ENCODE results near the gene NRG3.

Gene NRG3

DNA sequence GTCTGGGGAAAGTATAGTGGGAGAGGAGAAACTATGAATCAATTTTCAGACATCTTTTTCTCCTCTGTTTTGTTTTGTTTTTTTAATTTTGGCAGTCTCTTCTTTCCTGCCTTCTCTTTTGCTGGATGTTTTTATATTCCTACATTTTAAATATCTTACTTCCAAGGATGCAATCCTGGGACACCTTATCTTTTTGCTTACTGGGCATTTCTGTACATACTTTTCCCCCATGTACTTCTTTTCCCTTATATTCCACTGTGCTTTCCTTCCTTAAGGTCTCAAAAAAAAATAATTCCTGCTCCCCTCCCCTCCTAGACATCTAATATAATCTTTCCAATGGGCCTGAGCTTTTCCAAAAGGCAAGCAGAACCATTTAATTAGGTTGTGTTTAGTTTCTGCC lies 701.1 kb downstream of the NRG3 start:
- intact Hi-C loops (cut with DNase I; ENCODE audit: low total_unique reads), result no loop called here

DNA sequence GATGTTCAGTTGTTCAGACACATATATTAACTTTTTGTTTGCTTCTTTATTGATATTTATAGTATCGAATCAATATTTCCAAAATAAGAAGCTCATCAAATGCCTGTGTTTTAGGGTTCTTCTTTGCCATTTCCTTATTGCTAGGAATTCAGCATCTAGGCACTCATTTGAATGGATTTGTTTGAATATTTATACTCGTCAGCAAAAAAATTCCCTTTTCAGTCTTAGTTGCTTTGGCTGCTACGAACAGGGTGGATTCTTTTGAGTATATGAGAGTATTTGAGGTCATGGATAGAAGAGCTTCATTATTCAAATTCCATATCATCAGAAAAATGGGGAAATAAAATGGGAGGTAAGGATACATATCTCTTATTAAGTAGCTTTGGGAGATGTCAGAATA lies 706.9 kb downstream of the NRG3 start:
- H3K4me3 ChIP-seq, result no peak overlapping the region
- H3K27ac ChIP-seq, result no peak overlapping the region
- TF ChIP-seq, protein P1, sequence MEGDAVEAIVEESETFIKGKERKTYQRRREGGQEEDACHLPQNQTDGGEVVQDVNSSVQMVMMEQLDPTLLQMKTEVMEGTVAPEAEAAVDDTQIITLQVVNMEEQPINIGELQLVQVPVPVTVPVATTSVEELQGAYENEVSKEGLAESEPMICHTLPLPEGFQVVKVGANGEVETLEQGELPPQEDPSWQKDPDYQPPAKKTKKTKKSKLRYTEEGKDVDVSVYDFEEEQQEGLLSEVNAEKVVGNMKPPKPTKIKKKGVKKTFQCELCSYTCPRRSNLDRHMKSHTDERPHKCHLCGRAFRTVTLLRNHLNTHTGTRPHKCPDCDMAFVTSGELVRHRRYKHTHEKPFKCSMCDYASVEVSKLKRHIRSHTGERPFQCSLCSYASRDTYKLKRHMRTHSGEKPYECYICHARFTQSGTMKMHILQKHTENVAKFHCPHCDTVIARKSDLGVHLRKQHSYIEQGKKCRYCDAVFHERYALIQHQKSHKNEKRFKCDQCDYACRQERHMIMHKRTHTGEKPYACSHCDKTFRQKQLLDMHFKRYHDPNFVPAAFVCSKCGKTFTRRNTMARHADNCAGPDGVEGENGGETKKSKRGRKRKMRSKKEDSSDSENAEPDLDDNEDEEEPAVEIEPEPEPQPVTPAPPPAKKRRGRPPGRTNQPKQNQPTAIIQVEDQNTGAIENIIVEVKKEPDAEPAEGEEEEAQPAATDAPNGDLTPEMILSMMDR (IDR thresholded peaks at IDR 0.05), result no peak
- no peaks in the 10 kb centered on the region for H3K27me3 ChIP-seq
- no peaks in the 10 kb centered on the region for H3K9me3 ChIP-seq
- H3K4me1 ChIP-seq, result no peaks in the 10 kb centered on the region
- intact Hi-C loops (cut with DNase I; ENCODE audit: low total_unique reads), result no loop called here
- no peaks in the 10 kb centered on the region for H3K36me3 ChIP-seq
- DNase-seq, result no peak

More for the DNA sequence above, 701.1 kb downstream of the NRG3 start:
- Histone ChIP-seq H3K4me3 (no peak overlapping the region), H3K27ac (no peak overlapping the region), H3K9me3 (no peaks in the 10 kb centered on the region), H3K27me3 (no peaks in the 10 kb centered on the region), H3K36me3 (no peaks in the 10 kb centered on the region), H3K4me1 (no peaks in the 10 kb centered on the region)
- no peak for DNase-seq
- TF ChIP-seq, protein P1 (IDR thresholded peaks at IDR 0.05), result no peak

- no peaks in the 10 kb centered on the region for H3K9me3 ChIP-seq
- no peak overlapping the region for H3K27ac ChIP-seq
- H3K4me3 ChIP-seq, result no peak overlapping the region
- no peaks in the 10 kb centered on the region for H3K27me3 ChIP-seq
- no peak for DNase-seq
- TF ChIP-seq, protein P1 (IDR thresholded peaks at IDR 0.05), result no peak
- no peaks in the 10 kb centered on the region for H3K4me1 ChIP-seq
- H3K36me3 ChIP-seq, result no peaks in the 10 kb centered on the region
- intact Hi-C loops (cut with DNase I; ENCODE audit: low total_unique reads), result no loop called here
These were observed 716.4 kb downstream of the NRG3 start for GRCh38 chr10:82591421-82591820.

DNA sequence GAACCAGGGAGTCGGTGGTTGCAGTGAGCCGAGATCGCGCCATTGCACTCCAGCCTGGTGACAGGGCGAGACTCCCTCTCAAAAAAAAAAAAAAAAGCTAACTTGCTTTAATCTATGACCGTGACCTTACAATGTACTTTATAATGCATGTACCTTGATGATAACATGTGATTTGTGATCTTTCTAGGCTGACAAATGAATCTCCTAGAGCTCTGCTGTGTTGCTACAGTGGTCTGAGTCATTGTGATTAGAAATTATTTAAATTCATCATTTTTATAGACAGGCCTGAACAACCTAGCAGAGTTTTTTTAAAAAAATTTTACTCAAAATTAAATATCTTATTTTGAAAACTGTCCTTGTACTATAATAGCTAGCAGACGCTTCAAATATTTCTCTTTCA lies 722.8 kb downstream of the NRG3 start:
- no peak overlapping the region for H3K27ac ChIP-seq
- TF ChIP-seq, protein P1 (IDR thresholded peaks at IDR 0.05), result no peak
- H3K4me1 ChIP-seq, result no peaks in the 10 kb centered on the region
- no peaks in the 10 kb centered on the region for H3K27me3 ChIP-seq
- H3K36me3 ChIP-seq, result no peaks in the 10 kb centered on the region
- intact Hi-C loops (cut with DNase I; ENCODE audit: low total_unique reads), result no loop called here
- H3K9me3 ChIP-seq, result no peaks in the 10 kb centered on the region
- H3K4me3 ChIP-seq, result no peak overlapping the region
- DNase-seq, result no peak

DNA sequence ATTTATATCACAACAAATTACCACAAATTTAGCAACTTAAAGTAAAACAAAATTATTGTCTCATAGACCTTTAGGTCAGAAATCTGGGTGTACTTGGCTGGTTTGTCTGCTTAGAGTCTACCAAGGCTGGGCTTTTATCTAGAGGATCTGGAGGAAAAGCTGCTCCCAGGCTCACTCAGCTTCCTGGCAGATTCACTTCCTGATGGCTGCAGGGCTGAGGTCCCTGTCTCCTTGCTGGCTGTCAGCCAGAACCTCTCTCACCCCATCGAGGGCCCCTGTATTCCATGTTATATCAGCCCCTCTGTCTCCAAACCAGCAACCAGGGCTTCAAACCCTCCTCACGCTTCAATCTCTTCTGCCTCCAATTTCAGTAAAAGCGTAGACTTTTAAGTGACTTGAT lies 734.9 kb downstream of the NRG3 start:
- intact Hi-C loops (cut with DNase I; ENCODE audit: low total_unique reads), result no loop called here
- H3K4me1 ChIP-seq, result no peaks in the 10 kb centered on the region
- no peaks in the 10 kb centered on the region for H3K9me3 ChIP-seq
- H3K36me3 ChIP-seq, result no peaks in the 10 kb centered on the region
- no peak overlapping the region for H3K4me3 ChIP-seq
- no peak overlapping the region for H3K27ac ChIP-seq
- TF ChIP-seq, protein P1 (IDR thresholded peaks at IDR 0.05), result no peak
- no peak for DNase-seq
- no peaks in the 10 kb centered on the region for H3K27me3 ChIP-seq

DNA sequence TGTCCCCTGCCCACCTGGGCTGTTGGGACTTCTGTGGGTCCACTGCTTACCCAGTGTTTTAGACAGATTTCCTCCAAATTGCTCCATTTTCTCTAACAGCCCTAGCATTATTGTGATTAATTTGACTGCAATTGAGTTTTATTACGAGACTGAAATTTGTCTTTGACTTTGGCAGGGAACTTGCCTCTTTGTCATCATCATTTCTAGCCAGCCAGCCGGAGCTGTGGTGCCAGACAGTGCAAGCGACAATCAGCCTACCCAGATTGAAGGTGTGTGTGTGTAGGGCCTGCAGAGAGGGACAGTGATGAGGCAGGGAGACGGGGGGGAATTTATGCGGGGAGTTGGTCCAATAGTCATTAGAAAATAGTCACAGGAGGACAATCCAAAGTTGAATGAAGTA lies 743.0 kb downstream of the NRG3 start:
- H3K27ac ChIP-seq, result no peak overlapping the region
- DNase-seq, result no peak
- intact Hi-C loops (cut with DNase I; ENCODE audit: low total_unique reads), result no loop called here
- H3K27me3 ChIP-seq, result no peaks in the 10 kb centered on the region
- H3K4me1 ChIP-seq, result no peaks in the 10 kb centered on the region
- no peak overlapping the region for H3K4me3 ChIP-seq
- TF ChIP-seq, protein P1 (IDR thresholded peaks at IDR 0.05), result no peak
- H3K9me3 ChIP-seq, result no peaks in the 10 kb centered on the region
- no peaks in the 10 kb centered on the region for H3K36me3 ChIP-seq

Data from tibial artery (tissue), 4 donors.